ENCODE results near the gene DLL1.

DLL1 gene

DNA sequence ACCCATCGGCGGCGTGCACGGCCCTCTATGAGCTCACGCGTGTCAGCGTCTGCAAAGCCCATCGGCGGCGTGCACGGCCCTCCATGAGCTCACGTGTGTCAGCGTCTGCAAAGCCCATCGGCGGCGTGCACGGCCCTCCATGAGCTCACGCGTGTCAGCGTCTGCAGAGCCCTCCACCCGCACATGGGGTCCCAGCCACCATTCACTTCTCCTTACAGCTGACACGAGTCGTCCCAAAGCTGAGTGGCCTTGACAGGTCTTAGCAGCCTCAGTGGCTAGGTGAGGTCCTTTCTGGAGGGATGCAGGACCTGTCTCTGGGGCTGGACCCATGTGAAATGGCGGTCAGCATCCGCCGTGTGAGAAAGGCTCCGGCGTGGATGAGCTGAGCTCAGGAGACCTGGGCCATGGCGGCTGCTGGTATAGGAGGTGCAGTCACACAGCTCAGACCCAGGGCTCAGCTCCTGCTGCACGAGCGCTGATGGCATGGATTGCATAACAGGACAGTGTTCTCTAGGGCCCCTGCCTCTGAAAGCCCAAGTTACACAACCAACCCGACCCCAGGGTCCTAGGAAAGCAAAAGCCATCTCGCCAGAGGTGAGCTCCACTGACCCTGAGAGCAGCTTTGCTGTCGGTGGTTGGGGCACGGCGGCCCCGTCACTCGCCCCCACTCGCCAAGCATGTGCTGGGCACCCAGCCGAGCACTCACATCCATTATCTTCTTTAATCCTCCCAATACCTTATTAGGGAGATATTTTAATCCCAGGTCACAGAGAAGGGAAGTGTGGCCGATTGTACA is 38.9 kb downstream of the DLL1 start:
- no peak for DNase-seq (ENCODE audit: low spot score)

DNA sequence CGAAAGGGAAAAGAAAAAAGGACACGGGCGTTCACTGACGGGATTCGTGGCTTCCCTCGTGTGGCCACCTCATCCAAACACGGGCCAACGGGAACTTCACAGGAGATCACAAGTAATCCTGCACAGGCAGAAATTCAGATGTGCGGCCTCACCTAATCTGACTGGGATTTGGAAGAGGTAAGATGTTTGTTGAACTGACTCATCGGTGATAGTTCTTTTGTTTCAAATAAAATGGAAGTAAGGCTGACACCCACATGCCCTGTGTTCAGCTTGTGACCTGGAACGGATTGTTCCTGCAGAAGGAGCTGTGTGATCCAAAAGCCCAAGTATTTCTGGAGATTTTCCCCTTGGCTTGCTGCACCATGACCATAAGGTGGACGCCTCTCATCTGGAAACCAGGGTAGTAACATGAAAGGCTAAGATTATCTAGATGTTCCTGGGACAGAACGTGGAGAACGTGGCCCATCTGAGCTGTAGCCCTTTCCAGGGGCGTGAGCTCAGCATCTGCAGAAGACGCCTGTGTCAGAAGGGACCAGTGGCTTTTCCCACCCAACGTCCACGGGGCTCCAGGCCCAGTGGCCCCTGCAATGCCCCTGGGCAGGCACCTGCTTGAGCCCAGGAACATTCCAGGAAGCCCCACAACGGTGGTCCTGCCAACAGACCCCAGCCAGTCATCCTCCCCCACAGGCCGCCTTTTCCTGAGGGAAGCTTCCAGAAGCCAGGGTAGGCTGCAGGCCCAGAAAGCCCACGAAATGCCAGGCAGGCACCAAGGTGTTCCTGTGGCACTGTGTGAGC is 39.7 kb downstream of the DLL1 start:
- DNase-seq (ENCODE audit: low spot score), result no peak

DNA sequence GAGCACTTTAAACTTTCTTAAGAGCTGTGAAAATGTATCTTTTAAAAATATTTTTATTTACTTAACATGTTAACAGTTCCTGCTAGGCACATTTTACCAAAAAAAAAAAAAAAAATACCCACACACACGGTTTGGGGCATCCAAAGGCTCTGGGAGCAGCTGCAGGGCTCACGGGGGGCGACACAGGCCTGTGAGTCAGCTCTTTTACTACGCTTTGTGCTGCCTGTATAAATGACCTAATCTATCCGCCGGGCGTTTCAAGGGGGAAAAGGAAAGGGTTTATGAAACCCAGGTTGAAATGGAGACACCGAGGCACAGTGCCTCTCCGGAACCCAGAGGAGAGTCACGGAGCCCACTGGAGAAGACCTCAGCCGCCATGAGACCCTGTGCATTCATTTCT is 40.4 kb downstream of the DLL1 start:
- DNase-seq (ENCODE audit: low spot score), result no peak

DNA sequence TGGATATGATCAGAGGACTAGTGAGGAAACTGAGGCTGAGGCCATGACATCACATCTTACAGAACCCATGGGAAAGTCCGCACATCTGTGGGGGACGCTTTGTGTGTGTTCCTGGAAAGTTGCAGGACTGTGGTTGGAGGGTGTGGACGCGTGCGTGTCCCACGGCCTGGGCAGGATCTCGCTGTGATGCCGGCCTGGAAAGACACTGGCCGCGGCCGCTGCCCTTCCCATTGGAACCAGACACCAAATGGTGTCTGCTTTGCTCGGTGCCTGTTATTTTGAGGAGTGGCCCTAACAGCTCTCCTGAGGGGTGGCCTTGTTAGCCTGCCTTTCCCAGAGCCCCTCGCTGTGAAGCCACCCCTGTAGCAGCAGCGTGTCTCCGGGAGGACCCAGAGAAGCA is 41.1 kb downstream of the DLL1 start:
- DNase-seq (ENCODE audit: low spot score), result no peak

DNA sequence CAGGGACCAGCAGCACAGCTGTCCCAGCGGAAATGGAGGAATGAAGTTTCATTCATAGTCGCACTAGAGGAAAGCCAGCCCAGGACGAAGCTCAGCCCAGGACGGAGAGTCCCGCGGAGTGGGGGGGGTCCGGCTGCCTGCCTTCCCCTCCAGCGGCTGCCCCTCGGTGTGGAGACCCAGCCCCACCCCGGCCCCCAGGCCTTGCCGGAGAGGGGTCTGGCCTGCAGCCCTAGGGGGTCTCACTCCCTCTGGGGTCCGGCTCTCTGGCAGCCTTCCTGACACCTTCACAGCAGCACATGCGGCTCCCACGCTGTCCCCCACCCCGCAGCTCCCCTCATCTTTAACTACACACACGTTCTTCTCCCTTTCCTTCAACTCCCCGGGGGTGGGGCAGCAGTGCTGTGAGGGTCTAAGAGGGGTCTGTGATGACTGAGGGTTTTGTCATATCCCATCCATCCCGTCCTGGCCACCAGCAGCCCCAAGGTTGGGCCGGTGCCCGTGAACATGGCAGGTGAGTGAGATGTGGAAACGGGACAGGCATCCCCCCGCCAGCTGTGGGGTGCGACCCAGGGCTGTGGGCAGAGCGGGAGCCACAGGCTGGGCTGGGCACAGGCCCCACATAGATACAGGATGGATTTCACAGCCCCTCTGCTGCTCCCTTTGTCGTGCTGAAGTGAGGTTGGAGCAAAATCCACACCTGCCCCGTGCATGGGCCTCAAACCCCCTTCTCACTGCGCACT is 41.8 kb downstream of the DLL1 start:
- DNase-seq (ENCODE audit: low spot score), result no peak

DNA sequence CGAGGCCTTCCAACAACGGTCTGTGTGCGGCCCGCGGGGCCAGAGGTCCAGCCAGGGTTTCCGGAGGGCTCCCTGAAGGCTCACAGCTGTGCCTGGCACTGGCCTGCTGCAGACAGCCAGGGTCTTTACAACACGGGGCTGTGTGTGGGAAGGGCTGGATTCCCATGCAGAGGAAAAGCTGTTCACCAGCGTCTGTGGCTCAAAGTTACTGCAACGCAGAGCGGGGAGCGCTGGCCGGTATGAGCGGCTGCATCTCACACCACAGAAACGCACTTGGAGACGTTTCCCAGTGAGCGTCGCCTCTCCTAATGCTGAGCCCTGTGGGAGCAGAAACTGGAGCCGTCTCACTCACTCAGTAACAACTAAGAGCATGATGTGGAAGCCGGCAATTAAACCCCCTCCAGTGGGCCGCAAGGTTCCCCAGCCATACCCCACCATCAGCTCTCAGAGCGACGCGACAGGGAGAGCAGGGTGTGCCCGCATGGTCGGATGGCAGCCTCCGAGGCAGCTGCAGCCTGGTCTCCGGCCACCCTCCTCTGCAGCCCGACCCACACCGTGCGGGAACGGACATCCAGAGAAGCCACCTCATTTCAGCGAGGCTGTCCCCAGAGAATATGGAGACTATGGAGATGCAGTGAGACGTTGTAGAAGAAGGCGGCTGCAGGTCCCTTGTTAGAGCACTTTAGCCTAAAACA is 42.6 kb downstream of the DLL1 start:
- DNase-seq (ENCODE audit: low spot score), result no peak

DNA sequence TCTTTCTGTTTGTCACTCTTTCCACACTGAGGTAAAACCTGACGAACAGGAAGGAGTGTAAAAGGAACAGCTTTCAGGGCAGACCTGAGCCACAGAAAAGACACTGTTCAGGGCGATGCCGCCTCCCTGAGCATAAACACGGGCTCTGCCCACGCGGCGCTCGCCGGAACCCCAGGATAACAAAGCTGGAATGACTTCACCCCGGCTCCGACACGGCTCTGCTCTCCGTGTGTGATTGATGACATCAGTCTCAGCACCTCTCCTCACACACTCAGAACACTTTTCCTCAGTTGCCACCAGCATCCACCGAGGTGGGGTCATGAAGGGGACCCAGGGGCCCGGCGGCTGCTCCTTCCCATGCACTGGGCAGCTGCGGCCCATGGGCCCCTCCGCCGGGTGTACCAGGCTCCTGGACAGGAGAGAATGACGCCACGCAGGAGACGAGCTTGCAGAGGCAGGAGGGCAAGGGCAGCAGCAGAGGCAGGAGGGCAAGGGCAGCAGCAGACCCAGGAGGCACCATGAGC is 43.6 kb downstream of the DLL1 start:
- no peak for DNase-seq (ENCODE audit: low spot score)

DNA sequence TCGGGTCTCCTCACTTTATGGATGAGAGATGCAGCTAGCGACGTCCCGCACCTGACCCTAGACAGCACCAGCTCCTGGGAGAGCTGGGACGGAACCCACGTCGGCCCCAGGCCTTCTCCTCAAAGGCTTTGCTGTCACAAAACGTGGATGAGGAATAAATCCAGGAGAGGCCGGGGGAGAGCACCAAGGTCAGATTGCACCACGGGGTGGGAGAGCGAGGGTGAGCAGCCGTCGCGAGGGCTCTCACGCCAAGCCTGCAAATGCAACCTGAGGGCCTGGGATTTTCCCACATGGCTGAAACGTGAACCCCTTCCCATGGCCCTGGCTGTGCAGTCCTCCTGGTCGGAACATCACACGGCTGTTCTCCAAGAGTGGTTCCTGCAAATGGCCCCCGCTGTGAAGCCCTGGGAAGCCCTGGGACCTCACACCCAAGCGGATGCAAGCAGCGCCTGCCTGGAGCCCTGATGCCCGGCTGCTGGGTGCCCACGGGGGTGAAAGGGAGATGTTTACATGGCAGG is 45.3 kb downstream of the DLL1 start:
- DNase-seq (ENCODE audit: low spot score), result no peak

DNA sequence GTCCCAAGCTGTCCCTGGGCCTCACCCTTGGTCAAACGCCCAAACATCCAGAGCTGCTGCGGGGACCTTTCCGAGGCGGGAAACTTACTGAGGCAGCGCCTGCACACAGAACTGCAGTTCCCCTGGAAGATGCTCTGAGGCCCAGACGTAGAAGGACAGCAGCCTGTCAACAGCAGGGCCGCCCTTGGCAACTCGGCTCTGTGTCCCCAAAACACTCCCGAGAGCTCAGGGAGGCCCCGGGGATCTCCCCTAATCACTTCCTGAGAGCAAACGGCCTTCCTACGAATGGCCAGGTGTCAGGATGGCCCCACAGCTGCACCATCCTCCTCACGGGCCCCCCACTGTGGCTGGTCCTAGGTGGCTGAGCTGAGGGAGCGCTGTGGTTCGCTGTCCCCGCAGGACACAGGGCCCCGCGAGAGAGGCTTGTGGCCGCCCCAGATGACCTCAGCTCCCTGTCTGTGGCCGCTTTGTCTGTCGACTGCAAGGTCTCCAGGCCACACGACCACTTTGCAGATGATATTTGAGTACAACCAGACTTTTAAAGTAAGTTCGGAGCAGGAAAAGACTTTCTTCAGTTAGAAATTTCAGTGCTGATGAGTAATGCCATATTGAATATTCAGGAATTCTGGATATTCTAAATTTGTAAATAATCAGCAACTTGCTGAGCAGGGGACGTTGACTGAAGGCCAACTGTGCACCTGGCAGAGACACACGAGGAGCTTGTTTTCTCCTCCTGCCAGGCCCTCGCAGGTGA is 46.0 kb downstream of the DLL1 start:
- DNase-seq (ENCODE audit: low spot score), result no peak

DNA sequence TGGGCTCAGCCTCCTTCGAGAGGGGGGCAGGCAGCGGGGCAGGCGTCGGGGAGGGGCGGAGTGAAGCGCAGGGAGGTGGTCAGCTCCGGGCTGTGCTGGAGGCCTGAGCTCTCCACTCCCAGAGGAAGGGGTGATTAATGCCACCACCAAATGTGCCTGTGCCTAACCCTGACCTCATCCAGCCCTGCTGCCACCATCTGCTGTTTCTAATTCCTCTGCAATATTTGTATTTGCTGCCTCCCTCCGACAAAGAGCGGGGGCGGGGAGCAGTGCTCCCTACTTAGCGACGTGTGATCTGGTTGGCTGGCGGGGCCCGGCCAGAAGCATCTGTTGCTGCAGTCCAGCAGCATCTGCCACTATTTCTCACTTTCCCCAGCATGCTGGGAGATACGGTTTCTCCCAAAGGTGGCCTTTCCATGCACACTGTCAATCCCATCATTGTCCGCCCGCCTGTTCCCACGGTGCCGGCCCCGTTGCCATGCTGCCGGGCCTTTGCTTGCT is 47.0 kb downstream of the DLL1 start:
- DNase-seq (ENCODE audit: low spot score), result peak; percentile 71

DNA sequence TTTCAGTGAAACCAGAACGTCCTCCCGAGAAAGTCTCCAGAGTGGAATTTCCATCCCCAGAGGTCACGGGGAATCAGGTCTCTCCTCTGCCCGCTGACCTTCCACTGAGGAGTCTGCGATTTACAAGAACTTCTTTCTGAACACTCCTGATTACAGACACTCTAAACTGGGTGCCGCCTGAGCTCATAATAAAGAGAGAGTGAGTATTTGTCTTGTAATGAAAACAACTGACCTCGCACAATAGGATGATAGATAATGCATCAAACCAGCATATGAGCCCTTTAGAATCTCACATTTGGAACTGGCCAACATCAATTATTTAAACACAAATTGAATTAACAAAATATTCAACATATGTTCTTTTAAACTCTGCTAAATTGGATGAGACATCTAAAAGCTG is 47.5 kb downstream of the DLL1 start:
- peak; percentile 24 for DNase-seq (ENCODE audit: low spot score)

DNA sequence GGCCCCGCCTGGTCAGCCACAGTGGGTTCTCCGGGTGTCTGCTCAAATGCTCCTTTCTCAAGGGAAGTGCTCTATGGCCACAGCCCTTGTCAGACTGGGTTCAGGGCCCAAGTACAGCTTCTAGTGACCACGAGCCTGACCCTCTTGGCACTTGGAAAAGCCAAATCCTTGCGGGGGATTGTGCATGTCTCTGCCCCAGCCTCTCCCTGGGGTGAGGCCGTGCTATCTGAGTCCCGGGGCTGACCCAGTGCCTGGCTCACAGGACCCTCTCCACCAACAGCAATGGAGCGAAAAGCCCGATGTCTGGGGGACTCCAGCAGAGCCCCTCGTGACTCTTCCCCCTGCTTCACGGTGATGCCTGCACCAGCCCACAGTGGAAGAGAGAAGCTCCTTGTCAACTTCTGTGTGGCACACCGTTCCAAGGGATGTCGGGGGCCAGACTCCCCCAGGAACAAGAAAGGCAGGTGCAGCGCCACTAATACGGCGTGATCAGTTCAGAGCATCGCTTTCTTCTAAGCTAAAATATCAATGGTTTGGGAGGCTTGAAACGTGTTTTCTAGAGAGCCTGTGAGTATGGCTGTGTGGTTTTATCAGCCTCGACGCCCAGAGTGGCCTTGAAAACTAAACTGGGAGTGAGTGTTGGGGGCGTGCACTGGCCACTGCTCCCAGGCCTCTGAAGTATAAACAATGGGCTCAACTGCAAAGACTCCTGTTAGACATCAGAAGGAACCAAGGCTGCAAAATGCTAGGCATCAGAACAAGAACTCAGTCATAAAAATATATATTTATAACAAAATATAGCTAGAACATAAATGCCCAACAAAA is 51.9 kb downstream of the DLL1 start:
- DNase-seq (ENCODE audit: low spot score), result no peak

DNA sequence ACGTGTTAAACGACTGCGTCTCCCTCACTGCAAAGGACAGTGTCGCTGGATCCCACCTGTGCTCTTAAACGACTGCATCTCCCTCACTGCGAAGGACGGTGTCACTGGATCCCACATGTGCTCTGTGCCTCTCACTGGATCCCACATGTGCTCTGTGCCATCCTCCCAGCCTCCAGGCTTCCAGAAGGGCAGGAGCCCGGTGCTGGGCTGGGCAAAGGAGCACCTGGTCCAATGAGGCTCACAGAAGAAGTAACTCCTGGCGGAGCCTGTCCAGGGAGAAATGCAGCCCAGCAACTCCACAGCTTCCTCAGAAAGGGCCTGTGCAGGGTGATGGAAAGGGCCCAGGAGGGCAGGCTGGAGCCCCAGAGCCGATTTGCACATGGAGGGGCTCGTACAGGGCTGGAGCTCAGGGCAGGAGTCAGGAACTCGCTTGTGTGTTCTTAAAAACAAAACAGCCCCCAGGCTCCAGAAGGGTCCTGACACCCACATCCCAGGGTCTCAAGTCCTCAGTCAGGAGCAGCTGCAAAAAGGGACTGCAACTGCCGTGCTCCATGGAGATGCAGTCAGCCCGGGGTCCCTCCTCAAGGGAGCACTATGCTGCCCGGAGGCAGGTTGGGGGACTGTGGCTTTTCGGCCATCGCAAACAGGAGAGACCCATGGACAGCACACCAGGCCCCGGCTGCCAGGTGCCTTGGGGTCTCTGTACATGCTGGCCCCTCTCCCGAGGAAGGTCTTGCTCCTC is 52.7 kb downstream of the DLL1 start:
- no peak for DNase-seq (ENCODE audit: low spot score)

DNA sequence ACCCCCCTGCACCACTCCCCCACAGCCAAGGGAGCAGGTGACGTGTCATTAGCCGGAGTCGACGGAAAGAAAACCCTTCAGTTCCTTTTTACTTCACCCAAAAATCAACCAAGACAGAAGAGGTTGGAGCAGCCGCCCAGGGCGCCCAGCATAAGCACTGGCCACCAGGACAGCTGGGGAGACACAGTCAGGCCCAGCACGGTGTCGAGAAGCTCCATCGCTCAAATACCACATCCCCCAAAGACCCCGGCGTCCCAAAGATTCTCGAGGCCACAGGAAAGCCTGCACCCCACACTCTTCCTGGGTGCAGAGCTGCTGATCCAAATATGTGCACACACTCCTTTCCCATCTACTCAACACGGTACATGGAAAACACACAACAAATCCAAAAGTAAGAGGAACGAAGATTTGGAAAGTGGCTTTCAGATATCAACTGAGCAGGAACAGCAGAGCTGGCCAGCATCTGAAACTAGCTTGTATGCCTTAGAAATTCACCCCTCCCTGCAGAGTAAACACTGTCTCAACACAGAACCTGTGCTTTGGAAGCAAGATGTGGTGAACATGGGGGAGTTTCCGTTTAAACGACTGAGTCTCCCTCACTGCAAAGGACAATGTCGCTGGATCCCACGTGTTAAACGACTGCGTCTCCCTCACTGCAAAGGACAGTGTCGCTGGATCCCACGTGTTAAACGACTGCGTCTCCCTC is 54.6 kb downstream of the DLL1 start:
- no peak for DNase-seq (ENCODE audit: low spot score)

DNA sequence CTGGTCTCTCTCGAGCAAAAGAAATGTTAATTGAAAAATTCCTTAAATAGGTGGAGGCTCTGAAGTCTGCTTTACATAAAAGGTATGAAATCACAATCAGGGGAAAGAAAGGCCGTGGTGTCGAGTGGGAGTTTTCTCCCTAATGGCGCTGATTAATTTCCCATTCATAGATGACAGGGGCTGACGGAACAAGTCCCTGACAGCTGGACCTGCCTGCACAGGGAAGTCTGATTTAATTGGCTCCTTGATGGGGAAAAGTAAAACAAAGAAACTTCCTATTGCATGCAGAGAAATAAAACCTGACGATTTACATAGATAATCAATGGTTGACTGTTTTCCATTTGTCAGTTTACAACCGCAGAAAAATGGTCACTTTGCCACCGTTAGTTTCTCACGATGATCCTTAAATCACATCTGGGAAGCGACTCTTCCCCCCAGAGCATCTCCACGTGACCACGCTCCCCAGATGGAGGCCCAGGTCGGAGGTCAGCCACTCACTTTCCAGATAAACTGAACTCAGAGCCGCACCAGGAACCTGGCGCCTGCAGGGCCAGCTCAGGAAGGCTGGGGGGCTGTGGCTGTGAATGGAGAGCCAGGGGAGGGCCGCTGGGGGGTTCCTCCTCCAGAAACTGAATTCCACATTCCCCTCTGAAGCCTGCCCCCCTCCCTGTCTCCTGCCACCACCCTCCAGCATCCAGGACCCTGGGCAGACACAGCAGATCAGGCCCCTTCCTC is 55.3 kb downstream of the DLL1 start:
- DNase-seq (ENCODE audit: low spot score), result peak; percentile 32

DNA sequence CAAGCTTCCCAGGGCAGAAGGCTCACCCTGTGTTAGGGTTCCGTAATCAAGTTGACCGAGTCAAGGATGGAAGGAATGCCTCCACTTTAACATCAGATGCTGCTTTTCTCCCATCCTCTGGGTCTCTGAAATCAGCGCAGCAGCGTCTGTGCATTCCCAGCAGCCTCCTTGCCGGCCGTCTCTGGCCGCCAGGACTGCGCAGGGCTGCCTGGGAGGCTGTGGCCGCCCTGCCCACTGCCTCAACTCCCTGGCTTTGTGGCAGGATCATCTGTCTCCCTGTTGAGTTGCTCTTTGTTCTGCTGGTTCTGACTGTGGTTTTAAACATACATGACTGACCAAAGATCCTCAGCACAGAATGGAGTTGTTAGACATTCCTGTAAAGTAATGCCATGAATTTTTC is 56.5 kb downstream of the DLL1 start:
- DNase-seq (ENCODE audit: low spot score), result peak; percentile 41

Measured in SK-N-DZ (cell line).